ENCODE results near the gene HS3ST3B1.

The HS3ST3B1 gene

DNA sequence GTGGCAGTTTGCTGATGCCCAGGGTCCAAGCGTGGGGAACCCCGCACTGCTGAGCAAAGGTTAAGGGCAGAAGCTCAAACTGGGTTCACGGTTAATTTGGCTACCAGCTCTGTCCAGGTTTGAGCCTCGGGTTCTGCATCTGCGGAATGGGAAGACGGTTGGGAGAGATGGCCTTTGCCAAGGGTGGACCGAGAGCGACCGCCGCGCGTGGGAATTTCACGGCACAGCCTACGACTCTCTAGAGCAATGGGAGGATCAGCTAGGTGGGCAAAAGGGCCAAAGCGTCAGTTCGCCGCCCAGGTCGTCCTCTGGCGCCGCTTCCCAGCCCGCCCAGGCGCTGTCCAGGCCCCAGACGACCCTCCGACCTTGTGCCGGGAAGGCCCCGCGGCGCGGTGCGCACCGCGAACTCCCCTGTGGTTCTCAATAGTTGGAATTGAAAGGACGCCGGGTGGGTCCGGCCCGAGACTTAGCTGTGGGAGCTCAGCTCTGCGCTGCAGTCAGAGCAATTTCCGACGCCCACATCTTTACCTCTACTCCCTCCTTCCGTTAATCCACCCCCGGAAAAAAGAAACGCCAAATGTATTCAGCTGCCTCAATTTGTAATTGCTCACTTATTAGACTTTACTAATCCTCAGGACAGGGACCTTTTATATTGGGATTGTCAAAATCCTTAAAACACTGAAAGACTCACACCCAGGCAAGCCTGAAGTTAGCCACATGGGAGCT is 2.5 kb upstream of the HS3ST3B1 start:
- ATAC-seq (replicated peaks) (no peak), DNase-seq (no peak)
- Mint-ChIP-seq H3K9me3 (no peaks in the 10 kb centered on the region), H3K4me3 (peak overlapping the region; percentile 92 to 95), H3K27me3 (peaks cover 58% of the 10 kb centered on the region in 2 donors), H3K27ac (peak overlapping the region in 1 of 2 donors; percentile 54), H3K36me3 (ENCODE audit: insufficient read depth) (peaks cover 30% of the 10 kb centered on the region), H3K4me1 (ENCODE audit: low read depth in 2 of 2) (peaks cover 32 to 53% of the 10 kb centered on the region in 2 donors)

DNA sequence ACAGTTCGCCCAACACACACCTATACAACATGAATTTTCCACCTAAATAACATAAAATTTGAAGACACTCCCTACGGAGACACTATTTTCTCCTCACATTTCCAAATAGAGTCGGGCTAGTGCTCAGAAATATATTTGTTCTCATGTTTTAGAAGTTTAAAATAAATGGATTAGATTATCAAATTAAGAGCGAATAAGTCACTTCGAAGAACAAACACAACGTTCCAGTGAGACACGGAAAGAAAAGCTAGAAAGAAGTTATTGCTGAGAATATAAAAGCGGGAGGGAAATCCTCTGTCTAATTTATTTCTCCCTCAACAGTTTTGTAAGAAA is 2.0 kb upstream of the HS3ST3B1 start:
- ATAC-seq (replicated peaks) (no peak), DNase-seq (no peak)
- H3K4me1 Mint-ChIP-seq (ENCODE audit: low read depth in 2 of 2) = peaks cover 37 to 58% of the 10 kb centered on the region in 2 donors
- no peaks in the 10 kb centered on the region for H3K9me3 Mint-ChIP-seq
- no peak overlapping the region for H3K27ac Mint-ChIP-seq
- peak overlapping the region; percentile 92 to 95 for H3K4me3 Mint-ChIP-seq
- peaks cover 30% of the 10 kb centered on the region for H3K36me3 Mint-ChIP-seq (ENCODE audit: insufficient read depth)
- H3K27me3 Mint-ChIP-seq = peaks cover 53% of the 10 kb centered on the region in 2 donors

- H3K9me3 Mint-ChIP-seq = no peaks in the 10 kb centered on the region
- peak; percentile 10 to 23 (median 14) for DNase-seq
- peaks cover 47% of the 10 kb centered on the region in 2 donors for H3K27me3 Mint-ChIP-seq
- peaks cover 30% of the 10 kb centered on the region for H3K36me3 Mint-ChIP-seq (ENCODE audit: insufficient read depth)
- H3K4me1 Mint-ChIP-seq (ENCODE audit: low read depth in 2 of 2) = peaks cover 39 to 60% of the 10 kb centered on the region in 2 donors
- H3K4me3 Mint-ChIP-seq = peak overlapping the region; percentile 92 to 95
- peak overlapping the region in 1 of 2 donors; percentile 79 for H3K27ac Mint-ChIP-seq
- no peak for ATAC-seq (replicated peaks)
Observed at GRCh38 chr17:14299280-14300141, 1.4 kb upstream of the HS3ST3B1 start.

DNA sequence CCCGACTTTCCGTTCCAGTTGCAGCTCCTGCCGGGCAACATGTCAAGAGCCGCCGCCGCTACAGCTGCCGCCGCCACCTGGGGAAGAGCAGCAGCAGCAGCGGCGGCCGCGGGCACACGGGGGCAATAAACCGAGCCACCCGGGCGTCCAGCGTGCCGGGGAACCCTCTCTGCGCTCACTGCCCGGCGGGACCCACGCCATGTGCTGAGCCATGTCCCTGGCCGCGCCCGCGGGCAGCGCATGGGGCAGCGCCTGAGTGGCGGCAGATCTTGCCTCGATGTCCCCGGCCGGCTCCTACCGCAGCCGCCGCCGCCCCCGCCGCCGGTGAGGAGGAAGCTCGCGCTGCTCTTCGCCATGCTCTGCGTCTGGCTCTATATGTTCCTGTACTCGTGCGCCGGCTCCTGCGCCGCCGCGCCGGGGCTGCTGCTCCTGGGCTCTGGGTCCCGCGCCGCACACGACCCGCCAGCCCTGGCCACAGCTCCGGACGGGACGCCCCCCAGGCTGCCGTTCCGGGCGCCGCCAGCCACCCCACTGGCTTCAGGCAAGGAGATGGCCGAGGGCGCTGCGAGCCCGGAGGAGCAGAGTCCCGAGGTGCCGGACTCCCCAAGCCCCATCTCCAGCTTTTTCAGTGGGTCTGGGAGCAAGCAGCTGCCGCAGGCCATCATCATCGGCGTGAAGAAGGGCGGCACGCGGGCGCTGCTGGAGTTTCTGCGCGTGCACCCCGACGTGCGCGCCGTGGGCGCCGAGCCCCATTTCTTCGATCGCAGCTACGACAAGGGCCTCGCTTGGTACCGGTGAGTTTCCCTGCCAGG is 604 bp downstream of the HS3ST3B1 start:
- DNase-seq = peak in 2 of 3 experiments; percentile 13 to 33
- peak; percentile 3 for ATAC-seq (replicated peaks)
- peaks cover 27 to 28% of the 10 kb centered on the region in 2 donors for H3K27me3 Mint-ChIP-seq

GRCh38 chr17:14302091-14302430 is 1.2 kb downstream of the HS3ST3B1 start:
- Mint-ChIP-seq H3K27ac (peak overlapping the region; percentile 73 to 94), H3K36me3 (ENCODE audit: insufficient read depth) (peaks cover 30% of the 10 kb centered on the region), H3K27me3 (peaks cover 22 to 24% of the 10 kb centered on the region in 2 donors), H3K4me1 (ENCODE audit: low read depth in 2 of 2) (peaks cover 41 to 52% of the 10 kb centered on the region in 2 donors), H3K4me3 (peak overlapping the region; percentile 92 to 95), H3K9me3 (no peaks in the 10 kb centered on the region)
- ATAC-seq (replicated peaks) = peak; percentile 32
- peak; percentile 57 to 63 (median 59) for DNase-seq

More for the DNA sequence above, 604 bp downstream of the HS3ST3B1 start:
- Mint-ChIP-seq H3K9me3 (no peaks in the 10 kb centered on the region), H3K4me1 (ENCODE audit: low read depth in 2 of 2) (peaks cover 41 to 54% of the 10 kb centered on the region in 2 donors), H3K4me3 (peak overlapping the region; percentile 92 to 95), H3K36me3 (ENCODE audit: insufficient read depth) (peaks cover 30% of the 10 kb centered on the region), H3K27ac (peak overlapping the region; percentile 73 to 94)

GRCh38 chr17:14302431-14303099 is 1.7 kb downstream of the HS3ST3B1 start:
- Mint-ChIP-seq H3K9me3 (no peaks in the 10 kb centered on the region), H3K36me3 (ENCODE audit: insufficient read depth) (peaks cover 30% of the 10 kb centered on the region), H3K4me1 (ENCODE audit: low read depth in 2 of 2) (peaks cover 40 to 51% of the 10 kb centered on the region in 2 donors), H3K4me3 (peak overlapping the region; percentile 92 to 95), H3K27ac (peak overlapping the region; percentile 73 to 94), H3K27me3 (peaks cover 17 to 22% of the 10 kb centered on the region in 2 donors)
- DNase-seq (peak; percentile 75 to 81 (median 80)), ATAC-seq (replicated peaks) (peak; percentile 57)

- DNase-seq (peak in 2 of 3 experiments; percentile 18), ATAC-seq (replicated peaks) (no peak)
- H3K27me3 Mint-ChIP-seq = peaks cover 7 to 14% of the 10 kb centered on the region in 2 donors
- no peaks in the 10 kb centered on the region for H3K9me3 Mint-ChIP-seq
- peak overlapping the region; percentile 73 to 94 for H3K27ac Mint-ChIP-seq
- H3K4me1 Mint-ChIP-seq (ENCODE audit: low read depth in 2 of 2) = peaks cover 36 to 48% of the 10 kb centered on the region in 2 donors
- H3K36me3 Mint-ChIP-seq (ENCODE audit: insufficient read depth) = peaks cover 27% of the 10 kb centered on the region
- H3K4me3 Mint-ChIP-seq = peak overlapping the region; percentile 92 to 95
Observed at GRCh38 chr17:14303343-14304221, 2.7 kb downstream of the HS3ST3B1 start.

DNA sequence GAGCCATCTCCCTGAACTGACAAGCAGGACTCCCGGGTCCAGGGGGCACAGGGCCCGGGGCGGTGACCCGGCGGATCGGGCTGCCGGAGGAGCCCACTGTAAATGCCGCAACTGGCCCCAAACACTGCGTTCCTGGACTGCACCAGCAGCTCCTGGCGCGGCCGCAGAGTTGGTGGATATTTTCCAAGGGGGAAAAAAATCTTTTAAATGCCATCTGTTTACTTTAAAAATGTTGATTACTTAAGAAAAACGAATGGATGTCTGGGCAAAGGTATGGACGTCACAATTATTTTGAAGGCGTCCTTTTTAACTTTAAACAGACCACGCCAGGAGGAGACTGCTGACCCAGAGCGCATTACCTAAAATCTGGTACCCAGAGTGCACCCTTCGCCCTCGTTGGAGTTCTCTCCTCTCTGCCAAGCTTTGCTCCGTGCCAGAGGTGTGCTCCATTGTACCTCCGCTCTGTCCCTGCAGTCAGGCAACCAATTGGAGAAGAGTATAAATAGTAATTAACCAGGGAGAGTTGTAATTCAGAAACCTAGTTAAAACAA is 3.4 kb downstream of the HS3ST3B1 start:
- no peak for DNase-seq
- ATAC-seq (replicated peaks) = no peak
- no peaks in the 10 kb centered on the region for H3K9me3 Mint-ChIP-seq
- H3K36me3 Mint-ChIP-seq (ENCODE audit: insufficient read depth) = peaks cover 22% of the 10 kb centered on the region
- H3K27me3 Mint-ChIP-seq = peaks cover under 1 to 7% of the 10 kb centered on the region in 2 donors
- peak overlapping the region in 1 of 2 donors; percentile 92 for H3K4me3 Mint-ChIP-seq
- H3K27ac Mint-ChIP-seq = no peak overlapping the region
- peaks cover 33 to 44% of the 10 kb centered on the region in 2 donors for H3K4me1 Mint-ChIP-seq (ENCODE audit: low read depth in 2 of 2)

DNA sequence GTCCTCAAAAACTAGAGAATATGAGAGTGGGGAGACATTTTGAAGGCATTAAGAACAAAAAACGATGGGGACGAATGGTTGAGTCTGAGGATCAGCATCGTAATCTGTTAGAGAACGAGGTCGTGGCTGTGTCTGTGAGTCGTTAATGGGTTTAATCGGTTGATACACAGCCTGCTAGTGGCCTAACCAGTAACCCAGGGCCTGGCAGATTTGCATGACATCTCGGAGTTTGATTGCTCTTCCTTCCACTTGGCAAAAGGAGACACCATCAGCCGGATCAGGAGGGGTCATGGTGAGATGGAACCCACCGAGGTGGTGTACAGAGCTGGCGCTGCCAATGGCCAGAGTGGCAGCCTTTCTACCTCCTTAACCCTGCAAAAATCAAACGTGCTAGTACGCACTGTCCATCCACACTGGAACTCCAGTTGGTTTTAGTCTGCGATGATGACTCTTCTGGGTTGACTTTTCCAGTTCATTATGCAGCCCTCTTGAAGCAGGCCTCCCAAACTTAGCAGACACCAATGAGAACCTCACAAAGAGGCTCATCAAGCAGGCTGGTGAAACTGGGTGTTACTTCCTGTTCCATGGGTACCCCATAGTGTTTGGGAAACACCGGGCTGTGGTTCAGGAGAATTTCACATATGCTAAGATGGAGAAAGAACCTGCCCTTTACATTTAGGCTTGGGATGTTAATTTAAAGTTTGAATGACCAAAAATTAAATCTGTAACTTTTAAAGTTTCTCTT is 4.1 kb downstream of the HS3ST3B1 start:
- no peaks in the 10 kb centered on the region for H3K9me3 Mint-ChIP-seq
- H3K27me3 Mint-ChIP-seq = peaks cover 0 to under 1% of the 10 kb centered on the region in 2 donors
- no peak for DNase-seq
- no peak for ATAC-seq (replicated peaks)
- H3K36me3 Mint-ChIP-seq (ENCODE audit: insufficient read depth) = peaks cover 22% of the 10 kb centered on the region
- peak overlapping the region in 1 of 2 donors; percentile 92 for H3K4me3 Mint-ChIP-seq
- peaks cover 27 to 40% of the 10 kb centered on the region in 2 donors for H3K4me1 Mint-ChIP-seq (ENCODE audit: low read depth in 2 of 2)
- no peak overlapping the region for H3K27ac Mint-ChIP-seq

DNA sequence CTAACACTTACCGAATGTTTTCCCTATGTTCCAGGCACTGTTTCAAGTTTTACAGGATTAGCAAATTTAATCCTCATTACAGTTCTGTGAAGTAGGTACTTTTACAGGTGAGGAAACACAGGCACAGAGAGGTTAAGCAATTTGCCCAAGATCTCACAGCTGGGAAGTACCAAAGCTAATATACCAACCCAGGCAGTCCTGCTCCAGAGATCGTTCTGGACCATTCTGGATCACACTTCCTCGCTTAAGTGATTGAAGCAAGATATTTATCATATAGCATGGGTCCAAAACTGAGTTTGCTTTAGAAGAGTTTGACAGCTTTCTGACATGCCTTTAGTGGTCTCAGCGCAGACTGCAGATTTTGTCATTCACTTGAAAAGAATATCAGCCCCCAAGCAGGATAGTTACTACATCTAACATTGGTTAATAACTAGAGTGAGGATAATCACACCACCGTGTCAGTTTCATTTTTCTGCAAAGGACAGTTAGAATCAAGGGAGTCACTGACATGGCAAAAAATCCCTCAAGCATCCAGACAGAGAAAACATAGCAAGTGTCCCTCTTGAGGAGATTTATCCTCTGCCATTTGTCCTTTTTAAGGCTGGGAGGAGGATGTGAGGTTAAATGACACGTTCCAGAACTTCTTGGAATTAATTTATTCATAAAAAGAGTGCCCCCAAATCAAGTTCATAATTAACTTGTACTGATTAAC is 5.1 kb downstream of the HS3ST3B1 start:
- Mint-ChIP-seq H3K27ac (no peak overlapping the region), H3K27me3 (no peaks in the 10 kb centered on the region), H3K9me3 (no peaks in the 10 kb centered on the region), H3K36me3 (ENCODE audit: insufficient read depth) (peaks cover 23% of the 10 kb centered on the region), H3K4me1 (ENCODE audit: low read depth in 2 of 2) (peaks cover 26 to 39% of the 10 kb centered on the region in 2 donors), H3K4me3 (no peak overlapping the region)
- DNase-seq (no peak), ATAC-seq (replicated peaks) (no peak)

DNA sequence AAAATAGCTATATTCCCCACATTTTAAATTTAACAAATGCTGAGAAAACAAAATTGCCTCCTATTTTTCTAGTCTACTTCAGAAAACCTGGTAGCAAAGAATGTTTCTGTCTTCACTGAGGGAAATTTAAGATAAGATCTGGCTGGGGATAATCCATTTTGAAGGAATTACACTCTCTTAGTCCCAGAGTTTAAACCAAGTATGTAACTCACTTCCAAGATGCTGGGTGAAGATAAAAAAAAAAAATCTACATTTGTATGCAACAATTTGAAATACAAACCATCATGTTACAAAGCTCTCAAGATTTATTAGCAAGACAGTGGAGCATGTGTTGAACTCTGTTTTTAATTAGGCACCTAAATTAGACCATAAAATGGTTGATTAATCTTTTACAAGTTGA is 5.7 kb downstream of the HS3ST3B1 start:
- peaks cover 26% of the 10 kb centered on the region for H3K36me3 Mint-ChIP-seq (ENCODE audit: insufficient read depth)
- ATAC-seq (replicated peaks) (no peak), DNase-seq (no peak)
- H3K27ac Mint-ChIP-seq = no peak overlapping the region
- H3K27me3 Mint-ChIP-seq = no peaks in the 10 kb centered on the region
- no peaks in the 10 kb centered on the region for H3K9me3 Mint-ChIP-seq
- no peak overlapping the region for H3K4me3 Mint-ChIP-seq
- peaks cover 31 to 43% of the 10 kb centered on the region in 2 donors for H3K4me1 Mint-ChIP-seq (ENCODE audit: low read depth in 2 of 2)
